HEK293 (cell line): ENCODE data around the gene NPHP1.

Source experiments
- CTCF ChIA-PET: fragments of 350-600 bp; formaldehyde crosslinking; extraction: SDS; loops from one replicate; lab custom pipeline; 2021; ENCODE audit warnings: antibody characterized with exemption; lab: Yijun Ruan, JAX
- POLR2A ChIA-PET: fragments of 300-600 bp; formaldehyde crosslinking; extraction: SDS; loops from one replicate; lab custom pipeline; 2020; ENCODE audit warnings: antibody characterized with exemption, inconsistent platforms; lab: Yijun Ruan, JAX
- H3K27ac ChIP-seq: fragments of 200-500 bp; sonication (Bioruptor generic); 2 replicates; pipeline ENCODE4 v1.5.1; 2014; ENCODE audit warnings: low read depth, low read length, control low read depth, inconsistent platforms; ENCODE audit errors: extremely low read depth
- H3K36me3 ChIP-seq, 2 experiments: fragments of 200-500 bp in 1 of 2; sonication (Bioruptor generic) in 1 of 2; 1 replicate in 1 of 2; 2 replicates in 1 of 2; pipeline ENCODE4 v1.5.1; 2014 to 2017; ENCODE audit warnings: inconsistent platforms in 2 of 2, low read length in 2 of 2; ENCODE audit not compliant: control insufficient read depth in 2 of 2, insufficient read depth in 1 of 2
- H3K4me1 ChIP-seq: fragments of 200-500 bp; sonication (Bioruptor generic); 2 replicates; pipeline ENCODE4 v1.5.1; 2014; ENCODE audit warnings: mild to moderate bottlenecking, low read length, inconsistent platforms; ENCODE audit not compliant: control insufficient read depth, insufficient read depth
- H3K4me3 ChIP-seq: 2 replicates; pipeline ENCODE4 v1.5.1; 2011; ENCODE audit warnings: low read depth, mild to moderate bottlenecking, control low read depth, low read length, moderate library complexity
- H3K9me3 ChIP-seq: fragments of 200-500 bp; sonication (Bioruptor generic); 2 replicates; pipeline ENCODE4 v1.5.1; 2014; ENCODE audit warnings: low read depth, low read length, inconsistent platforms; ENCODE audit not compliant: control insufficient read depth, insufficient read depth
- EGR2 ChIP-seq: fragments of 450-650 bp; formaldehyde crosslinking; IDR thresholded peaks from 2 replicates; pipeline ENCODE4 v1.5.1; 2016; ENCODE audit warnings: low read depth, missing biosample characterization, missing genetic modification characterization
- GLIS1 ChIP-seq: fragments of 450-650 bp; formaldehyde crosslinking; IDR thresholded peaks from 2 replicates; pipeline ENCODE4 v1.5.1; 2016; ENCODE audit warnings: missing biosample characterization, missing genetic modification characterization
- HOXD13 ChIP-seq: sonication (generic); formaldehyde crosslinking; IDR thresholded peaks from 2 replicates; pipeline ENCODE4 v1.8.0; 2022; ENCODE audit warnings: missing genetic modification reagents, borderline replicate concordance
- KLF1 ChIP-seq: fragments of 450-650 bp; formaldehyde crosslinking; IDR thresholded peaks from 2 replicates; pipeline ENCODE4 v1.5.1; 2016; ENCODE audit warnings: missing biosample characterization, missing genetic modification characterization
- KLF10 ChIP-seq: fragments of 450-650 bp; IDR thresholded peaks from 2 replicates; pipeline ENCODE4 v1.5.1; 2018; ENCODE audit warnings: missing biosample characterization, mild to moderate bottlenecking, missing genetic modification characterization
- PRDM1 ChIP-seq: fragments of 450-650 bp; formaldehyde crosslinking; IDR thresholded peaks from 2 replicates; pipeline ENCODE4; 2016; ENCODE audit warnings: missing biosample characterization, missing genetic modification characterization
- SP2 ChIP-seq: fragments of 450-650 bp; formaldehyde crosslinking; IDR thresholded peaks from 2 replicates; pipeline ENCODE4 v1.5.1; 2016; ENCODE audit warnings: missing biosample characterization, missing genetic modification characterization
- ZFP37 ChIP-seq: fragments of 450-650 bp; formaldehyde crosslinking; IDR thresholded peaks from 2 replicates; pipeline ENCODE4 v1.5.1; 2016; ENCODE audit warnings: missing biosample characterization, missing genetic modification characterization
- ZNF140 ChIP-seq: fragments of 450-650 bp; formaldehyde crosslinking; IDR thresholded peaks from 2 replicates; pipeline ENCODE4 v1.5.1; 2016; ENCODE audit warnings: missing biosample characterization, missing genetic modification characterization
- ZNF146 ChIP-seq: fragments of 450-650 bp; formaldehyde crosslinking; IDR thresholded peaks from 2 replicates; pipeline ENCODE4 v1.5.1; 2016; ENCODE audit warnings: missing biosample characterization, missing genetic modification characterization
- ZNF223 ChIP-seq: fragments of 450-650 bp; formaldehyde crosslinking; IDR thresholded peaks from 2 replicates; pipeline ENCODE4 v1.5.1; 2016; ENCODE audit warnings: missing biosample characterization, missing genetic modification characterization
- ZNF341 ChIP-seq: fragments of 450-650 bp; formaldehyde crosslinking; IDR thresholded peaks from 2 replicates; pipeline ENCODE4; 2016; ENCODE audit warnings: low read depth, missing biosample characterization, missing genetic modification characterization
- ZNF558 ChIP-seq: fragments of 450-650 bp; formaldehyde crosslinking; IDR thresholded peaks from 2 replicates; pipeline ENCODE4 v1.5.1; 2016; ENCODE audit warnings: missing biosample characterization, missing genetic modification characterization
- ZNF600 ChIP-seq: fragments of 450-650 bp; formaldehyde crosslinking; IDR thresholded peaks from 2 replicates; pipeline ENCODE4 v1.5.1; 2016; ENCODE audit warnings: missing biosample characterization, missing genetic modification characterization
- TF ChIP-seq, protein P1 (sequence below): fragments of 450-650 bp; formaldehyde crosslinking; IDR thresholded peaks from 2 replicates; pipeline ENCODE4 v1.5.1; 2017; ENCODE audit warnings: missing biosample characterization, missing genetic modification characterization
- TF ChIP-seq, protein P2 (sequence below): fragments of 450-650 bp; formaldehyde crosslinking; IDR thresholded peaks from 2 replicates; pipeline ENCODE4 v1.5.1; 2016; ENCODE audit warnings: missing biosample characterization, missing genetic modification characterization, low read depth
- TF ChIP-seq, protein P3 (sequence below): fragments of 450-650 bp; formaldehyde crosslinking; IDR thresholded peaks from 2 replicates; pipeline ENCODE4 v1.5.1; 2017; ENCODE audit warnings: missing biosample characterization, missing genetic modification characterization
- TF ChIP-seq, protein P4 (sequence below): IDR thresholded peaks from 2 replicates; pipeline ENCODE4 v1.6.1; 2011; ENCODE audit warnings: mild to moderate bottlenecking, low read depth, low read length, borderline replicate concordance
- TF ChIP-seq, protein P5 (sequence below): fragments of 450-650 bp; formaldehyde crosslinking; IDR thresholded peaks from 2 replicates; pipeline ENCODE4 v1.5.1; 2016; ENCODE audit warnings: missing biosample characterization, missing genetic modification characterization, borderline replicate concordance
- TF ChIP-seq, protein P6 (sequence below): fragments of 450-650 bp; formaldehyde crosslinking; IDR thresholded peaks from 2 replicates; pipeline ENCODE4 v1.5.1; 2017; ENCODE audit warnings: missing biosample characterization, missing genetic modification characterization
- TF ChIP-seq, protein P7 (sequence below): fragments of 450-650 bp; formaldehyde crosslinking; IDR thresholded peaks from 2 replicates; pipeline ENCODE4 v1.5.1; 2017; ENCODE audit warnings: missing biosample characterization, missing genetic modification characterization
- TF ChIP-seq, protein P8 (sequence below): fragments of 450-650 bp; formaldehyde crosslinking; IDR thresholded peaks from 2 replicates; pipeline ENCODE4 v1.5.1; 2017; ENCODE audit warnings: missing biosample characterization, missing genetic modification characterization

NPHP1 gene

DNA sequence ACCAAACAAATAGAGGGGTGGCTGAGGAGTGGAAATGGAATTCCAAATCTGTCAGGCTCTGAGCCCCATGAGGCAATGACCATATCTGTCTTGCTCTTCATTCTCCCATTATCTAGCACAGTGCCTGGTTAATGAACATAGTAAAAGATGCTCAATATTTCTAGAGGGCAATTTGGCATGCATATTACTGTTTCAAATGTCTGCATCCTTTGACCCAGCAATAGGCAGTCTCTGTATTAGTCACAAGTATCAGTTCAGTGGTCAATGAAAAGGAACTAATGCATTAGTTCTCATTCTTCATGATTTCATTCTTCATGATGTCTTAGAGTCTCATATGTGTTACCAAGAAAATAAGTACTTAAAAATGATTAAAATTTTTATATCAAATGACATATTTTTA is 60.8 kb downstream of the NPHP1 start:
- Histone ChIP-seq H3K4me3 (no peak overlapping the region), H3K27ac (no peak overlapping the region), H3K36me3 (no peaks in the 10 kb centered on the region), H3K4me1 (no peaks in the 10 kb centered on the region), H3K9me3 (no peaks in the 10 kb centered on the region)
- ChIA-PET CTCF (interaction anchor here (1.2 kb wide), 1 partner anchor 13 kb away, joined by 7 read pairs; no protein-coding TSS in a partner anchor), POLR2A (no interaction called here)
- no peak for TF ChIP-seq ZNF223
- TF ChIP-seq EGR2 (tag by site-specific recombination): no peak
- TF ChIP-seq, protein P1, sequence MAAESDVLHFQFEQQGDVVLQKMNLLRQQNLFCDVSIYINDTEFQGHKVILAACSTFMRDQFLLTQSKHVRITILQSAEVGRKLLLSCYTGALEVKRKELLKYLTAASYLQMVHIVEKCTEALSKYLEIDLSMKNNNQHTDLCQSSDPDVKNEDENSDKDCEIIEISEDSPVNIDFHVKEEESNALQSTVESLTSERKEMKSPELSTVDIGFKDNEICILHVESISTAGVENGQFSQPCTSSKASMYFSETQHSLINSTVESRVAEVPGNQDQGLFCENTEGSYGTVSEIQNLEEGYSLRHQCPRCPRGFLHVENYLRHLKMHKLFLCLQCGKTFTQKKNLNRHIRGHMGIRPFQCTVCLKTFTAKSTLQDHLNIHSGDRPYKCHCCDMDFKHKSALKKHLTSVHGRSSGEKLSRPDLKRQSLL: no peak
- TF ChIP-seq, protein P2, sequence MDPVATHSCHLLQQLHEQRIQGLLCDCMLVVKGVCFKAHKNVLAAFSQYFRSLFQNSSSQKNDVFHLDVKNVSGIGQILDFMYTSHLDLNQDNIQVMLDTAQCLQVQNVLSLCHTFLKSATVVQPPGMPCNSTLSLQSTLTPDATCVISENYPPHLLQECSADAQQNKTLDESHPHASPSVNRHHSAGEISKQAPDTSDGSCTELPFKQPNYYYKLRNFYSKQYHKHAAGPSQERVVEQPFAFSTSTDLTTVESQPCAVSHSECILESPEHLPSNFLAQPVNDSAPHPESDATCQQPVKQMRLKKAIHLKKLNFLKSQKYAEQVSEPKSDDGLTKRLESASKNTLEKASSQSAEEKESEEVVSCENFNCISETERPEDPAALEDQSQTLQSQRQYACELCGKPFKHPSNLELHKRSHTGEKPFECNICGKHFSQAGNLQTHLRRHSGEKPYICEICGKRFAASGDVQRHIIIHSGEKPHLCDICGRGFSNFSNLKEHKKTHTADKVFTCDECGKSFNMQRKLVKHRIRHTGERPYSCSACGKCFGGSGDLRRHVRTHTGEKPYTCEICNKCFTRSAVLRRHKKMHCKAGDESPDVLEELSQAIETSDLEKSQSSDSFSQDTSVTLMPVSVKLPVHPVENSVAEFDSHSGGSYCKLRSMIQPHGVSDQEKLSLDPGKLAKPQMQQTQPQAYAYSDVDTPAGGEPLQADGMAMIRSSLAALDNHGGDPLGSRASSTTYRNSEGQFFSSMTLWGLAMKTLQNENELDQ (tag by site-specific recombination): no peak
- TF ChIP-seq ZNF341 (tag by site-specific recombination): no peak
- TF ChIP-seq, protein P3, sequence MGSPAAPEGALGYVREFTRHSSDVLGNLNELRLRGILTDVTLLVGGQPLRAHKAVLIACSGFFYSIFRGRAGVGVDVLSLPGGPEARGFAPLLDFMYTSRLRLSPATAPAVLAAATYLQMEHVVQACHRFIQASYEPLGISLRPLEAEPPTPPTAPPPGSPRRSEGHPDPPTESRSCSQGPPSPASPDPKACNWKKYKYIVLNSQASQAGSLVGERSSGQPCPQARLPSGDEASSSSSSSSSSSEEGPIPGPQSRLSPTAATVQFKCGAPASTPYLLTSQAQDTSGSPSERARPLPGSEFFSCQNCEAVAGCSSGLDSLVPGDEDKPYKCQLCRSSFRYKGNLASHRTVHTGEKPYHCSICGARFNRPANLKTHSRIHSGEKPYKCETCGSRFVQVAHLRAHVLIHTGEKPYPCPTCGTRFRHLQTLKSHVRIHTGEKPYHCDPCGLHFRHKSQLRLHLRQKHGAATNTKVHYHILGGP (tag by site-specific recombination): no peak
- no peak for TF ChIP-seq ZNF600 (tag by site-specific recombination)
- TF ChIP-seq ZNF146: no peak
- no peak for TF ChIP-seq HOXD13 (CRISPR knock-in tag)
- no peak for TF ChIP-seq GLIS1 (tag by site-specific recombination)
- TF ChIP-seq, protein P4, sequence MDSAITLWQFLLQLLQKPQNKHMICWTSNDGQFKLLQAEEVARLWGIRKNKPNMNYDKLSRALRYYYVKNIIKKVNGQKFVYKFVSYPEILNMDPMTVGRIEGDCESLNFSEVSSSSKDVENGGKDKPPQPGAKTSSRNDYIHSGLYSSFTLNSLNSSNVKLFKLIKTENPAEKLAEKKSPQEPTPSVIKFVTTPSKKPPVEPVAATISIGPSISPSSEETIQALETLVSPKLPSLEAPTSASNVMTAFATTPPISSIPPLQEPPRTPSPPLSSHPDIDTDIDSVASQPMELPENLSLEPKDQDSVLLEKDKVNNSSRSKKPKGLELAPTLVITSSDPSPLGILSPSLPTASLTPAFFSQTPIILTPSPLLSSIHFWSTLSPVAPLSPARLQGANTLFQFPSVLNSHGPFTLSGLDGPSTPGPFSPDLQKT: no peak
- TF ChIP-seq SP2 (tag by site-specific recombination): no peak

DNA sequence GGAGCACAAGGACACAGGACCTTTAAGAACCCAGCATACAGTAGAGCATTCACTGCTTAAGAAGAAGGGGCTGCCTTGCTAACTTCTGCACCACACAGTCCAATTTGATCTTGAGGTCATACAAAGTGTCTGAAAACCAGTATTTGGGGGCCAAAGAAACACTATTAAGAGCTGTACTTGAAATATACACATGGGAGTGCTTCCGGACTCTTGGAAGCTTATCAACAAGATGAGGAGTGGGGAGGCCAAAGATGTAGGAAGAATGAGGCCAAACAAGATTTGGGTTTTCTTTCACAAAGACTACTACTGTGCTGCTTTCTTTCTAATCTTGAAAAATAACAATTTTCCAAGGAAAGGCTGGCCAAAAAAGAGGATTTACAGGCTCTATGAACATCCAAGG is 64.4 kb downstream of the NPHP1 start:
- Histone ChIP-seq H3K36me3 (no peaks in the 10 kb centered on the region), H3K27ac (no peak overlapping the region), H3K4me1 (no peaks in the 10 kb centered on the region), H3K9me3 (no peaks in the 10 kb centered on the region), H3K4me3 (no peak overlapping the region)
- ChIA-PET POLR2A (no interaction called here), CTCF (interaction anchor here (0.6 to 1.3 kb wide), 2 partner anchors 10 to 16 kb away, joined by 3 to 4 read pairs; no protein-coding TSS in a partner anchor)
- TF ChIP-seq, protein P5, sequence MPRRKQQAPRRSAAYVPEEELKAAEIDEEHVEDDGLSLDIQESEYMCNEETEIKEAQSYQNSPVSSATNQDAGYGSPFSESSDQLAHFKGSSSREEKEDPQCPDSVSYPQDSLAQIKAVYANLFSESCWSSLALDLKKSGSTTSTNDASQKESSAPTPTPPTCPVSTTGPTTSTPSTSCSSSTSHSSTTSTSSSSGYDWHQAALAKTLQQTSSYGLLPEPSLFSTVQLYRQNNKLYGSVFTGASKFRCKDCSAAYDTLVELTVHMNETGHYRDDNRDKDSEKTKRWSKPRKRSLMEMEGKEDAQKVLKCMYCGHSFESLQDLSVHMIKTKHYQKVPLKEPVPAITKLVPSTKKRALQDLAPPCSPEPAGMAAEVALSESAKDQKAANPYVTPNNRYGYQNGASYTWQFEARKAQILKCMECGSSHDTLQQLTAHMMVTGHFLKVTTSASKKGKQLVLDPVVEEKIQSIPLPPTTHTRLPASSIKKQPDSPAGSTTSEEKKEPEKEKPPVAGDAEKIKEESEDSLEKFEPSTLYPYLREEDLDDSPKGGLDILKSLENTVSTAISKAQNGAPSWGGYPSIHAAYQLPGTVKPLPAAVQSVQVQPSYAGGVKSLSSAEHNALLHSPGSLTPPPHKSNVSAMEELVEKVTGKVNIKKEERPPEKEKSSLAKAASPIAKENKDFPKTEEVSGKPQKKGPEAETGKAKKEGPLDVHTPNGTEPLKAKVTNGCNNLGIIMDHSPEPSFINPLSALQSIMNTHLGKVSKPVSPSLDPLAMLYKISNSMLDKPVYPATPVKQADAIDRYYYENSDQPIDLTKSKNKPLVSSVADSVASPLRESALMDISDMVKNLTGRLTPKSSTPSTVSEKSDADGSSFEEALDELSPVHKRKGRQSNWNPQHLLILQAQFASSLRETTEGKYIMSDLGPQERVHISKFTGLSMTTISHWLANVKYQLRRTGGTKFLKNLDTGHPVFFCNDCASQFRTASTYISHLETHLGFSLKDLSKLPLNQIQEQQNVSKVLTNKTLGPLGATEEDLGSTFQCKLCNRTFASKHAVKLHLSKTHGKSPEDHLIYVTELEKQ: no peak
- no peak for TF ChIP-seq ZNF558 (tag by site-specific recombination)
- TF ChIP-seq, protein P6, sequence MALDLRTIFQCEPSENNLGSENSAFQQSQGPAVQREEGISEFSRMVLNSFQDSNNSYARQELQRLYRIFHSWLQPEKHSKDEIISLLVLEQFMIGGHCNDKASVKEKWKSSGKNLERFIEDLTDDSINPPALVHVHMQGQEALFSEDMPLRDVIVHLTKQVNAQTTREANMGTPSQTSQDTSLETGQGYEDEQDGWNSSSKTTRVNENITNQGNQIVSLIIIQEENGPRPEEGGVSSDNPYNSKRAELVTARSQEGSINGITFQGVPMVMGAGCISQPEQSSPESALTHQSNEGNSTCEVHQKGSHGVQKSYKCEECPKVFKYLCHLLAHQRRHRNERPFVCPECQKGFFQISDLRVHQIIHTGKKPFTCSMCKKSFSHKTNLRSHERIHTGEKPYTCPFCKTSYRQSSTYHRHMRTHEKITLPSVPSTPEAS (tag by site-specific recombination): no peak
- TF ChIP-seq, protein P7, sequence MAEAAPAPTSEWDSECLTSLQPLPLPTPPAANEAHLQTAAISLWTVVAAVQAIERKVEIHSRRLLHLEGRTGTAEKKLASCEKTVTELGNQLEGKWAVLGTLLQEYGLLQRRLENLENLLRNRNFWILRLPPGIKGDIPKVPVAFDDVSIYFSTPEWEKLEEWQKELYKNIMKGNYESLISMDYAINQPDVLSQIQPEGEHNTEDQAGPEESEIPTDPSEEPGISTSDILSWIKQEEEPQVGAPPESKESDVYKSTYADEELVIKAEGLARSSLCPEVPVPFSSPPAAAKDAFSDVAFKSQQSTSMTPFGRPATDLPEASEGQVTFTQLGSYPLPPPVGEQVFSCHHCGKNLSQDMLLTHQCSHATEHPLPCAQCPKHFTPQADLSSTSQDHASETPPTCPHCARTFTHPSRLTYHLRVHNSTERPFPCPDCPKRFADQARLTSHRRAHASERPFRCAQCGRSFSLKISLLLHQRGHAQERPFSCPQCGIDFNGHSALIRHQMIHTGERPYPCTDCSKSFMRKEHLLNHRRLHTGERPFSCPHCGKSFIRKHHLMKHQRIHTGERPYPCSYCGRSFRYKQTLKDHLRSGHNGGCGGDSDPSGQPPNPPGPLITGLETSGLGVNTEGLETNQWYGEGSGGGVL (tag by site-specific recombination): no peak
- no peak for TF ChIP-seq ZNF140 (tag by site-specific recombination)
- TF ChIP-seq ZFP37 (tag by site-specific recombination): no peak
- TF ChIP-seq KLF1: no peak
- TF ChIP-seq KLF10: no peak
- TF ChIP-seq, protein P8, sequence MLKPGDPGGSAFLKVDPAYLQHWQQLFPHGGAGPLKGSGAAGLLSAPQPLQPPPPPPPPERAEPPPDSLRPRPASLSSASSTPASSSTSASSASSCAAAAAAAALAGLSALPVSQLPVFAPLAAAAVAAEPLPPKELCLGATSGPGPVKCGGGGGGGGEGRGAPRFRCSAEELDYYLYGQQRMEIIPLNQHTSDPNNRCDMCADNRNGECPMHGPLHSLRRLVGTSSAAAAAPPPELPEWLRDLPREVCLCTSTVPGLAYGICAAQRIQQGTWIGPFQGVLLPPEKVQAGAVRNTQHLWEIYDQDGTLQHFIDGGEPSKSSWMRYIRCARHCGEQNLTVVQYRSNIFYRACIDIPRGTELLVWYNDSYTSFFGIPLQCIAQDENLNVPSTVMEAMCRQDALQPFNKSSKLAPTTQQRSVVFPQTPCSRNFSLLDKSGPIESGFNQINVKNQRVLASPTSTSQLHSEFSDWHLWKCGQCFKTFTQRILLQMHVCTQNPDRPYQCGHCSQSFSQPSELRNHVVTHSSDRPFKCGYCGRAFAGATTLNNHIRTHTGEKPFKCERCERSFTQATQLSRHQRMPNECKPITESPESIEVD (tag by site-specific recombination): no peak
- TF ChIP-seq PRDM1 (tag by site-specific recombination): no peak
